Measurements from ENCODE around the gene PRDM1. TPM values are rescaled to one million over a fixed set of nuclear protein-coding genes. Genes with fewer than 3 reads are reported as not detected.

Gene PRDM1
- total and polyA plus RNA-seq, 2 of the 13 experiments (the other 11 are each of a cell fraction or from before 2014, with no cell fraction given) = 0.13 TPM; not detected in 1

DNA sequence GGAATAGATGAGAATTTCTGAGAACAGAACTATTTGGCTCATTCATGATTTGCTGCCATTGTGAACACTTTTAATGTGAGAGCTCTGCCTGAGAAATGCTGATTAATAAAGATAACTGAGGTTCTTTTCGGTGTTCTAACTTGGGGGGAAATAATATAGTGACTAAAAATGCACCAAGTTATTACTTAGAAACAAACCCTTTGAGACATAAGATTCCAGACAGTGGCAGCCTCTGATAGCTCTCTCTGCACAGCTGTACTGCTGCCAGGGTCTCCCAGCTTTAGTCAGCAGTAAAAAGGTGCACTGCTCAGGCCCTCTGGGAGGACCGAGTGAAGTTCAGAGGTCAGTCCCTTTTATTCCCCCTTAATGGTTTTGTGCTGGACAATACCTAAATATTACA is 2.5 kb upstream of the PRDM1 start:
- Histone ChIP-seq H3K9ac (ENCODE audit: insufficient read depth, low read depth, low read length) (no peak overlapping the region), H3K27ac (ENCODE audit: extremely low read length, insufficient read depth, low read length) (no peak overlapping the region), H3K4me1 (ENCODE audit: insufficient read depth, low read length) (peaks cover 10% of the 10 kb centered on the region), H3K4me3 (replicated peaks in 1 of 3; ENCODE audit: insufficient read depth in 1 of 3, low read depth in 2 of 3, low read length in 3 of 3) (no peak overlapping the region), H3K4me2 (ENCODE audit: low read depth, low read length) (no peak overlapping the region), H2AFZ (ENCODE audit: low read length) (no peak overlapping the region), H3K36me3 (replicated peaks in 1 of 2; ENCODE audit: control insufficient read depth in 1 of 2, insufficient read depth in 2 of 2, low read length in 2 of 2) (no peaks in the 10 kb centered on the region), H3K9me3 (ENCODE audit: low read length) (no peaks in the 10 kb centered on the region), H3K79me2 (ENCODE audit: insufficient read depth, low read length) (no peaks in the 10 kb centered on the region), H4K20me1 (ENCODE audit: insufficient read depth, low read length) (no peaks in the 10 kb centered on the region), H3K27me3 (ENCODE audit: control insufficient read depth in 1 of 2, insufficient read depth in 2 of 2, low read length in 2 of 2) (peaks cover 5 to 52% of the 10 kb centered on the region in 2 experiments)
- ChIA-PET CTCF (ENCODE audit: low intra/inter-chr PET ratio, low total read pairs) (no interaction called here), POLR2A (no interaction called here)
- no peak for FAIRE-seq
- WGBS (ENCODE audit: low lambda C conversion rate) = 18% methylated on average over 2 of the region's 2 CpGs
- BruUV-seq (replicated peaks) = no TSS peak
- ATAC-seq = no peak
- in situ Hi-C loops (cut with HindIII; ENCODE audit: extremely low pct_ligation_motif_present, low pct_unique_long_range_greater_than_20kb) (no loop called here), intact Hi-C loops (cut with micrococcal nuclease; ENCODE audit: unreplicated experiment) (no loop called here)
- DNase-seq (ENCODE audit: low spot score) = no peak
- TF ChIP-seq ZNF160 (CRISPR knock-in tag; IDR thresholded peaks at IDR 0.05) (no peak), MAFF (IDR thresholded peaks at IDR 0.05; ENCODE audit: low read depth, low read length) (no peak), ZNF749 (CRISPR knock-in tag; IDR thresholded peaks at IDR 0.05; ENCODE audit: borderline replicate concordance) (no peak), NFIB (CRISPR knock-in tag; IDR thresholded peaks at IDR 0.05; ENCODE audit: borderline replicate concordance) (no peak), ZBTB7A (CRISPR knock-in tag; IDR thresholded peaks at IDR 0.05) (no peak), TCF12 (IDR thresholded peaks at IDR 0.05) (no peak), TCF12 (CRISPR knock-in tag; IDR thresholded peaks at IDR 0.05) (no peak), MLXIP (CRISPR knock-in tag; IDR thresholded peaks at IDR 0.05; ENCODE audit: borderline replicate concordance) (no peak), ZNF260 (CRISPR knock-in tag; IDR thresholded peaks at IDR 0.05; ENCODE audit: borderline replicate concordance, low read depth) (no peak), MYC (CRISPR knock-in tag; IDR thresholded peaks at IDR 0.05; ENCODE audit: borderline replicate concordance) (no peak), ZNF234 (CRISPR knock-in tag; conservative IDR thresholded peaks at IDR 0.05) (no peak)
- TF ChIP-seq, protein P1, sequence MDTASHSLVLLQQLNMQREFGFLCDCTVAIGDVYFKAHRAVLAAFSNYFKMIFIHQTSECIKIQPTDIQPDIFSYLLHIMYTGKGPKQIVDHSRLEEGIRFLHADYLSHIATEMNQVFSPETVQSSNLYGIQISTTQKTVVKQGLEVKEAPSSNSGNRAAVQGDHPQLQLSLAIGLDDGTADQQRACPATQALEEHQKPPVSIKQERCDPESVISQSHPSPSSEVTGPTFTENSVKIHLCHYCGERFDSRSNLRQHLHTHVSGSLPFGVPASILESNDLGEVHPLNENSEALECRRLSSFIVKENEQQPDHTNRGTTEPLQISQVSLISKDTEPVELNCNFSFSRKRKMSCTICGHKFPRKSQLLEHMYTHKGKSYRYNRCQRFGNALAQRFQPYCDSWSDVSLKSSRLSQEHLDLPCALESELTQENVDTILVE (CRISPR knock-in tag; IDR thresholded peaks at IDR 0.05) = no peak
- TF ChIP-seq, protein P2, sequence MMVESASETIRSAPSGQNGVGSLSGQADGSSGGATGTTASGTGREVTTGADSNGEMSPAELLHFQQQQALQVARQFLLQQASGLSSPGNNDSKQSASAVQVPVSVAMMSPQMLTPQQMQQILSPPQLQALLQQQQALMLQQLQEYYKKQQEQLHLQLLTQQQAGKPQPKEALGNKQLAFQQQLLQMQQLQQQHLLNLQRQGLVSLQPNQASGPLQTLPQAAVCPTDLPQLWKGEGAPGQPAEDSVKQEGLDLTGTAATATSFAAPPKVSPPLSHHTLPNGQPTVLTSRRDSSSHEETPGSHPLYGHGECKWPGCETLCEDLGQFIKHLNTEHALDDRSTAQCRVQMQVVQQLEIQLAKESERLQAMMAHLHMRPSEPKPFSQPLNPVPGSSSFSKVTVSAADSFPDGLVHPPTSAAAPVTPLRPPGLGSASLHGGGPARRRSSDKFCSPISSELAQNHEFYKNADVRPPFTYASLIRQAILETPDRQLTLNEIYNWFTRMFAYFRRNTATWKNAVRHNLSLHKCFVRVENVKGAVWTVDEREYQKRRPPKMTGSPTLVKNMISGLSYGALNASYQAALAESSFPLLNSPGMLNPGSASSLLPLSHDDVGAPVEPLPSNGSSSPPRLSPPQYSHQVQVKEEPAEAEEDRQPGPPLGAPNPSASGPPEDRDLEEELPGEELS (CRISPR knock-in tag; IDR thresholded peaks at IDR 0.05) = no peak
- TF ChIP-seq, protein P3, sequence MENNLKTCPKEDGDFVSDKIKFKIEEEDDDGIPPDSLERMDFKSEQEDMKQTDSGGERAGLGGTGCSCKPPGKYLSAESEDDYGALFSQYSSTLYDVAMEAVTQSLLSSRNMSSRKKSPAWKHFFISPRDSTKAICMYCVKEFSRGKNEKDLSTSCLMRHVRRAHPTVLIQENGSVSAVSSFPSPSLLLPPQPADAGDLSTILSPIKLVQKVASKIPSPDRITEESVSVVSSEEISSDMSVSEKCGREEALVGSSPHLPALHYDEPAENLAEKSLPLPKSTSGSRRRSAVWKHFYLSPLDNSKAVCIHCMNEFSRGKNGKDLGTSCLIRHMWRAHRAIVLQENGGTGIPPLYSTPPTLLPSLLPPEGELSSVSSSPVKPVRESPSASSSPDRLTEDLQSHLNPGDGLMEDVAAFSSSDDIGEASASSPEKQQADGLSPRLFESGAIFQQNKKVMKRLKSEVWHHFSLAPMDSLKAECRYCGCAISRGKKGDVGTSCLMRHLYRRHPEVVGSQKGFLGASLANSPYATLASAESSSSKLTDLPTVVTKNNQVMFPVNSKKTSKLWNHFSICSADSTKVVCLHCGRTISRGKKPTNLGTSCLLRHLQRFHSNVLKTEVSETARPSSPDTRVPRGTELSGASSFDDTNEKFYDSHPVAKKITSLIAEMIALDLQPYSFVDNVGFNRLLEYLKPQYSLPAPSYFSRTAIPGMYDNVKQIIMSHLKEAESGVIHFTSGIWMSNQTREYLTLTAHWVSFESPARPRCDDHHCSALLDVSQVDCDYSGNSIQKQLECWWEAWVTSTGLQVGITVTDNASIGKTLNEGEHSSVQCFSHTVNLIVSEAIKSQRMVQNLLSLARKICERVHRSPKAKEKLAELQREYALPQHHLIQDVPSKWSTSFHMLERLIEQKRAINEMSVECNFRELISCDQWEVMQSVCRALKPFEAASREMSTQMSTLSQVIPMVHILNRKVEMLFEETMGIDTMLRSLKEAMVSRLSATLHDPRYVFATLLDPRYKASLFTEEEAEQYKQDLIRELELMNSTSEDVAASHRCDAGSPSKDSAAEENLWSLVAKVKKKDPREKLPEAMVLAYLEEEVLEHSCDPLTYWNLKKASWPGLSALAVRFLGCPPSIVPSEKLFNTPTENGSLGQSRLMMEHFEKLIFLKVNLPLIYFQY (CRISPR knock-in tag; IDR thresholded peaks at IDR 0.05; ENCODE audit: borderline replicate concordance) = no peak
